Mesodermal cell (in vitro differentiated cells): ENCODE results near the gene ZNF107.
"Not testable (repeated sequence)": the region's sequence is repeated elsewhere in the genome, so short reads cannot be mapped to it uniquely, and the experiment has no call there.

ENCODE experiments used
- H3K27ac ChIP-seq: 2 replicates; pipeline ENCODE4 v1.7.0; 2013; ENCODE audit warnings: mild to moderate bottlenecking, low read depth, low read length, moderate library complexity; ENCODE audit not compliant: severe bottlenecking
- H3K36me3 ChIP-seq: 2 replicates; pipeline ENCODE4 v1.7.1; 2013; ENCODE audit warnings: mild to moderate bottlenecking, low read length, moderate library complexity; ENCODE audit not compliant: control insufficient read depth, insufficient read depth
- H3K4me1 ChIP-seq: one replicate; pipeline ENCODE4 v1.7.1; 2013; ENCODE audit warnings: mild to moderate bottlenecking, low read length; ENCODE audit not compliant: insufficient read depth, control insufficient read depth, poor library complexity, severe bottlenecking
- H3K4me3 ChIP-seq: 2 replicates; pipeline ENCODE4 v1.7.0; 2013; ENCODE audit warnings: low read length, control low read depth, mild to moderate bottlenecking; ENCODE audit not compliant: insufficient read depth, poor library complexity, severe bottlenecking; ENCODE audit errors: extremely low read depth
- H3K9me3 ChIP-seq: 2 replicates; pipeline ENCODE4 v1.7.1; 2013; ENCODE audit warnings: mild to moderate bottlenecking, low read length, moderate library complexity; ENCODE audit not compliant: control insufficient read depth
- WGBS, 2 experiments: methylation state at CpG; one replicate each; pipeline ENCODE4 v1.1.5; 2013; ENCODE audit warnings: missing lambda C conversion rate in 2 of 2; ENCODE audit not compliant: insufficient coverage in 2 of 2; 5-methylcytosine and 5-hydroxymethylcytosine counted together

ZNF107 gene

GRCh38 chr7:64643566-64643965 is 22.4 kb upstream of the ZNF107 start:
- Histone ChIP-seq H3K36me3 (no peaks in the 10 kb centered on the region), H3K4me1 (no peaks in the 10 kb centered on the region), H3K27ac (no peak overlapping the region), H3K9me3 (peaks cover 20% of the 10 kb centered on the region), H3K4me3 (no peak overlapping the region)
- WGBS, 2 experiments = 36 to 50% methylated on average over 1 of the region's 1 CpG

GRCh38 chr7:64651203-64651602 is 14.7 kb upstream of the ZNF107 start:
- WGBS, 2 experiments = 90 to 100% methylated on average over 1 of the region's 1 CpG
- Histone ChIP-seq H3K4me3 (no peak overlapping the region), H3K4me1 (no peaks in the 10 kb centered on the region), H3K36me3 (no peaks in the 10 kb centered on the region), H3K27ac (no peak overlapping the region), H3K9me3 (peaks cover 22% of the 10 kb centered on the region)

DNA sequence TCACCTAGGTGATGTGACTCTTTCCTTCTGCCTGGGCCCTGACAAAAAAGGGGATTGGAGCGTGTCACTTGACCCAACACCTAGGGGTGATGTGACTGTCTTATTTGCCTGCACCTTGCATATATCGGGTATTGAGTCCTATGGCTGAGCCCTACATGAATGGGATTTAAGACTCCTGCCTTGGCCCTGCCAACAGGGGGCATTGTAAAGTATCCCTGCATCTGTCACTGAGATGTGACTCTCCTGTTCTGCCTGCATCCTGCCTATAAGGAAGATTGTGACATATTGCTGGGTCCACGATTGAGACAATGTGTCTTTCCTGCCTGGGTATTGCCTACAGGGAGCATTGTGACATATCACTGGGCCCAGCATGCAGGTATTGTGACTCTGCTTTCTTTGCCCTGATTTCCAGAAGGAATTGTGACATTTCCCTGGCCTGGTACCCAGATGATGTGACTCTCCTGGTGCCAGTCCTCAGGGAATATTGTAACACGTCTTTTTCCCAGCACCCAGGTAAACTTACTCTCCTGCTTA is 14.2 kb upstream of the ZNF107 start:
- Histone ChIP-seq H3K36me3 (no peaks in the 10 kb centered on the region), H3K9me3 (peaks cover 22% of the 10 kb centered on the region), H3K4me3 (no peak overlapping the region), H3K4me1 (no peaks in the 10 kb centered on the region), H3K27ac (no peak overlapping the region)
- 77 to 78% methylated on average over 3 of the region's 4 CpGs for WGBS, 2 experiments

DNA sequence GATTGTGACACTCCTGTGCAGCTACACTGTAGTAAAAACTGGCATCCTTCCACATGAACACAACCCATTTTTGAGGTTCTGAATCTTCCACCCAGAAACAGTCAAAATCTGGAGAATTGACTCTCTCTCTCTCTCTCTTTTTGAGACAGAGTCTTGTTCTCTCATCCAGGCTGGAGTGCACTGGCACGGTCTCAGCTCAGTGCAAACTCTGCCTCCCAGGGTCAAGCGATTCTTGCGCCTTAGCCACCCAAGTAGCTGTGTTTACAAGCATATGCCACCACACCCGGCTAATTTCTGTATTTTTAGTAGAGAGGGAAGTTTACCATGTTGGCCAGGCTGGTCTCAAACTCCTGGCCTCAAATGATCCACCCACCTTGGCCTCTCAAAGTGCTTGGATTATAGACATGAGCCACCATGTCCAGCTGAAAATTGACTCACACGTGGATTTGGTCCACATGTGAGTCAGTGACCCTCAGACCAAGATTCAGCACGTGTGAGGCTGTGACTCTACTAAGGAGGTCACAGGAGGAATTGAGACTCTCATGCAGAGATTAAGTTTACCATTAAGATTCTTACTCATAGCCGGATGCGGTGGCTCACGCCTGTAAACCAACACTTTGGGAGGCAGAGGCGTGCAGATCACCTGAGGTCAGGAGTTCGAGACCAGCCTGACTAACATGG is 12.1 kb upstream of the ZNF107 start:
- no peaks in the 10 kb centered on the region for H3K36me3 ChIP-seq
- no peak overlapping the region for H3K4me3 ChIP-seq
- 77 to 85% methylated on average over 6 to 7 of the region's 11 CpGs for WGBS, 2 experiments
- no peaks in the 10 kb centered on the region for H3K4me1 ChIP-seq
- H3K27ac ChIP-seq = no peak overlapping the region
- peaks cover 26% of the 10 kb centered on the region for H3K9me3 ChIP-seq

DNA sequence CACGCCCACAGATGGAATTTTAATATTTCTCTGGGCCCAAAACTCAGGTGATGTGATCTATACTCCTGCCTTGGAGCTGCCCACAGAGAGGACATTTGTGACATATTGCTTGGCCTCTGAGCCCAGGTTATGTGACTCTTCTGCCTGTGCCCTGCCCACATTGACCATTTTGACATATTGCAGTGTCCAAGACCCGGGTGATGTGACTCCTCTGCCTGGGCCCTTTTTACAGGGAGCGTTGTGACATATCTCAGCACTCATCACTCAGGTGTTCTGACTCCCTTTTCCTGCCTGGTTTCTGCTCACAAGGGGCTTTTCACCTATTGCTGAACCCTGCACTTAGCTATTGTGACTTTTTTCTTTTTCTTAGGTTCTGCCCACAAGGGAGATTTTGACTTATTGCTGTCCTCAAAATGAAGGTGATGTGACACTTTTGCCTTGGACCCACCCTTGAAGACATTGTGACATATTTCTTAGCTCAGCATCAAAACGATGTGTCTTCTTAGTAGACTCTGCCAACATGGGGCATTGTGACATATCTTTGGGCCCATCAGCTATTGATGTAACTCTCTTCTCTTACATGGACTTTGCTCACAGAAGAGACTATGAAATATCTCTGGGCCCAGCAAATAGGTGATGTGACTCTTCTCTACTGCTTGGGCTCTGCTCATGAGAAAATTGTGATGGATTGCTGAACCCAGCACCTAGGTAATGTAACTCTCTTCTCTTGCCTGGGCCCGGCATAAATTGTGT is 11.0 kb upstream of the ZNF107 start:
- H3K9me3 ChIP-seq = peaks cover 20% of the 10 kb centered on the region
- no peaks in the 10 kb centered on the region for H3K36me3 ChIP-seq
- H3K27ac ChIP-seq = no peak overlapping the region
- 59 to 62% methylated on average over 4 to 5 of the region's 5 CpGs for whole genome bisulfite sequencing, 2 experiments
- H3K4me3 ChIP-seq = no peak overlapping the region
- no peaks in the 10 kb centered on the region for H3K4me1 ChIP-seq

DNA sequence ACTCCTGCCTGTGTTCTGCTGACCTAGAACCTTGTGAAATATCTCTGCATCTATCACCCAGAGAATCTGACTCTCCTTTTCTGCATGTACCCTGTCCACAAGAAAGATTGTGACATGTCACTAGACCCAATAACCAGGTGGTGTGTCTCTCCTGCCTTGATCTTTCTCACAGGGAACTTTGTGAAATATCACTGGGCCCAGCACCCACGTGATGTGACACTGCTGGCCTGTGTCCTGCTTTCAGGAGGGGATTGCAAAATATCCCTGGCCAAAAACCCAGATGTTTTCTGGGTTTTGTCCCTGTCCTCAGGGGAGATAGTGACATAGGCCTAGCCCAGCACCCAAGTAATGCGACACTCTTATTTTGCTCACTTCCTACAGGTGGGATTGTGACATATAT is 10.1 kb upstream of the ZNF107 start:
- H3K36me3 ChIP-seq = no peaks in the 10 kb centered on the region
- H3K4me1 ChIP-seq = no peaks in the 10 kb centered on the region
- H3K27ac ChIP-seq = no peak overlapping the region
- H3K9me3 ChIP-seq = peaks cover 14% of the 10 kb centered on the region
- WGBS, 2 experiments = 0% methylated on average over 1 of the region's 2 CpGs; no CpG with 5 or more reads in 1 of the 2 experiments
- no peak overlapping the region for H3K4me3 ChIP-seq

- no peak overlapping the region for H3K27ac ChIP-seq
- H3K4me1 ChIP-seq = no peaks in the 10 kb centered on the region
- H3K9me3 ChIP-seq = peaks cover 9% of the 10 kb centered on the region
- H3K4me3 ChIP-seq = no peak overlapping the region
- H3K36me3 ChIP-seq = no peaks in the 10 kb centered on the region
- WGBS, 2 experiments = 88 to 94% methylated on average over 1 to 2 of the region's 3 CpGs
Observed at GRCh38 chr7:64656489-64656888, 9.4 kb upstream of the ZNF107 start.

DNA sequence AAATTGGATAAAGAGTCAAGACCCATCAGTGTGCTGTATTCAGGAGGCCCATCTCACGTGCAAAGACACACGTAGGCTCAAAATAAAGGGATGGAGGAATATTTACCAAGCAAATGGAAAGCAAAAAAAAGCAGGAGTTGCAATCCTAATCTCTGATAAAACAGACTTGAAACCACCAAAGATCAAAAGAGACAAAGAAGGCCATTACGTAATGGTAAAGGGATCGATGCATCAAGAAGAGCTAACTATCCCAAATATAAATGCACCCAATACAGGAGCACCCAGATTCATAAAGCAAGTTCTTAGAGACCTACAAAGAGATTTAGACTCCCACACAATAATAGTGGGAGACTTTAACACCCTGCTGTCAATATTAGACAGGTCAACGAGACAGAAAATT is 3.8 kb upstream of the ZNF107 start:
- not testable (repeated sequence) for H3K27ac ChIP-seq, H3K4me1 ChIP-seq, H3K36me3 ChIP-seq, H3K9me3 ChIP-seq, H3K4me3 ChIP-seq
- WGBS, 2 experiments = 93% methylated on average over 4 of the region's 5 CpGs; no CpG with 5 or more reads in 1 of the 2 experiments

DNA sequence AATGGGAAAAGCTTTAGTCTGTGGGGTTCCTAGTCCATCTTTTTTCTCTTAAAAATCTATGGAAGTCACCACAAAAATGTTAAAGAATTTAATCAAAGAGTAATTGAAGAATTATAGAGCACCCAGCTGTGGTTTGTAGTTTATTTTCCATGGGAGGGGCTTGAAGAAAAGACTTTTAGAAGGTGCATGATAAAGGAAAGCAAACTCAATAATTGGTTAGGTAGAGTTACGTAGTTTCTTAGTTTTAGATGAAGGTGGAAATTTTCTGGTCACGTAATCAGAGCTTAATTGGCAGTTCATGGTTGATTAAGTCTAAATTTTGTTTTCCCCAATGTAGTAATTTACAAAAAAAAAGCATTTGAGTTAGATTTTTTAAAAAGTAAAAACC is 724 bp downstream of the ZNF107 start:
- WGBS, 2 experiments = 46 to 67% methylated on average over 1 to 2 of the region's 2 CpGs
- H3K27ac ChIP-seq = peak overlapping the region; percentile 95

DNA sequence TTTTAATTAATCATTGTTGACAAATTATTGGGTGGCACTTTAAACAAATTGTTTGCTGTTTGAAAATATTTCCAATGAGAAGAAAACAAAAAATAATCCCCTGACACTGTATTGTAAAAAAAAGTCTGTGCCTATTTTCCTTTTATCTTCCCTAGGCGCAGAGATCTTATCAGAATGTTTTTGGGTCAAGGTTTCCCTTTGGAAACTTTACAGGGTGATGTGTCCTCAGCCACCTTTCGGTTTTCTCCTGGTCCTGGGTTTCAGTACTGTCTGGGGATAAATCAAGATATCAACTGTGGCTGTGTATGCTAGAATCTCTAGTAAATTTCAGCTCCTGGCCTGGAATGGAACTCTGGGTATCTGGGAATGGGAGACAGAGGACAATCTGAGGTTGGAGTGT is 1.4 kb downstream of the ZNF107 start:
- WGBS, 2 experiments = 88 to 90% methylated on average over 1 to 2 of the region's 2 CpGs
- peak overlapping the region; percentile 81 for H3K4me3 ChIP-seq
- no peak overlapping the region for H3K27ac ChIP-seq
- H3K36me3 ChIP-seq = peaks cover 43% of the 10 kb centered on the region
- no peaks in the 10 kb centered on the region for H3K9me3 ChIP-seq
- H3K4me1 ChIP-seq = no peaks in the 10 kb centered on the region

More for the DNA sequence above, 724 bp downstream of the ZNF107 start:
- no peaks in the 10 kb centered on the region for H3K4me1 ChIP-seq
- peaks cover 39% of the 10 kb centered on the region for H3K36me3 ChIP-seq
- H3K4me3 ChIP-seq = peak overlapping the region; percentile 81
- H3K9me3 ChIP-seq = no peaks in the 10 kb centered on the region

DNA sequence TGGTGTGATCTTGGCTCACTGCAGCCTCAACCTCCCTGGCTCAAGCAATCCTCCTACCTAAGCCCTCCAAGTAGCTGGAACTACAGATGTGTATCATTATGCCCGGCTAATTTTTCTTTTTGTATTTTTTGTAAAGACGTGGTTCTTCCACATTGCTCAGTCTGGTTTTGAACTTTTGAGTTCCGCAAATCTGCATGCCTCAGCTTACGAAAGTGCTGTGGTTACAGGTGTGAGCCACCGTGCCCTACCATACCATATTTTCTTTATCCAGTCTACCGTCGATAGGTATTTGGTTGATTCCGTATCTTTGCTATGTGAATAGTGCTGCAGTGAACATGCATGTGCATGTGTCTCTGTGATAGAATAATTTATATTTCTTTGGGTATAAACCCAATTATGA is 6.5 kb downstream of the ZNF107 start:
- H3K4me1 ChIP-seq = no peaks in the 10 kb centered on the region
- 94 to 97% methylated on average over 4 to 6 of the region's 8 CpGs for WGBS, 2 experiments
- H3K36me3 ChIP-seq = peaks cover 47% of the 10 kb centered on the region
- H3K4me3 ChIP-seq = no peak overlapping the region
- H3K27ac ChIP-seq = no peak overlapping the region
- no peaks in the 10 kb centered on the region for H3K9me3 ChIP-seq
